ENCODE data around the gene SDC3. TPM values are rescaled to one million over a fixed set of nuclear protein-coding genes. Genes with fewer than 3 reads are reported as not detected.

The SDC3 gene
- polyA plus RNA-seq, 3 donors, result 0.05 to 1.2 (median 0.12) TPM

DNA sequence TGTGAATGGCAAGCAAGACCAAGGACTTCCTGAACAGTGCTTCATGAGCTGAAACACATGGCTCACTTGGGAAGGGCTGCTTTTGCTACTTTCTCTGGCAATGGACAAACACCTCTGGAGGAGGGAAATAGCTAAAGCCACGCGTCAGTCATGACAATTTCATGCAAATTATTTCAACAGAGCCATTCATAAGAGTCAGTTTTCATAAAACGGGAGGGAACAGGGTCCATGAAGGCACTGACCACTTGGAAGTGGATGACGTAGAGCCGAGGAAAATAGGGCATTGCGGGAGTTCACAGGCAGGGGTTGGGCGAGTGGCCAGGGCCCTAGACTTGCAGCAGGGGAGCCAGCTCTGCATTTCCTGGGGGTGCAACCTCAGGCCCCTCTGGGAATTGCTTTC is 43.9 kb downstream of the SDC3 start:
- Mint-ChIP-seq H3K4me3 (peak overlapping the region in 1 of 2 donors; percentile 29), H3K9me3 (peaks cover 0 to 1% (median 0%) of the 10 kb centered on the region in 7 donors), H3K27me3 (ENCODE audit: low read depth in 3 of 3) (peaks cover 28 to 67% (median 50%) of the 10 kb centered on the region in 3 donors), H3K27ac (no peak overlapping the region), H3K4me1 (peaks cover 5% of the 10 kb centered on the region), H3K36me3 (no peaks in the 10 kb centered on the region)
- Histone ChIP-seq H3K9ac (ENCODE audit: insufficient read depth, low read length, poor library complexity, severe bottlenecking) (no peak overlapping the region), H3K4me3 (replicated peaks in 1 of 3; ENCODE audit: low read depth in 2 of 3, low read length in 3 of 3) (no peak overlapping the region), H3K79me2 (ENCODE audit: insufficient read depth, low read length) (no peaks in the 10 kb centered on the region), H2AFZ (ENCODE audit: insufficient read depth, low read depth, low read length, poor library complexity, severe bottlenecking) (no peak overlapping the region), H3K4me2 (replicated peaks; ENCODE audit: extremely low read depth, low read length, poor library complexity, severe bottlenecking) (no peak overlapping the region), H3K4me1 (ENCODE audit: control insufficient read depth in 1 of 2, insufficient read depth in 2 of 2, low read length in 2 of 2) (no peaks in the 10 kb centered on the region), H3K9me3 (replicated peaks in 1 of 2; ENCODE audit: control insufficient read depth in 1 of 2, insufficient read depth in 1 of 2, low read length in 2 of 2) (no peaks in the 10 kb centered on the region), H3K36me3 (replicated peaks in 1 of 2; ENCODE audit: control insufficient read depth in 1 of 2, insufficient read depth in 2 of 2, low read length in 2 of 2) (no peaks in the 10 kb centered on the region), H3K27me3 (ENCODE audit: control insufficient read depth in 2 of 2, insufficient read depth in 2 of 2, low read length in 2 of 2) (peaks cover 3 to 52% of the 10 kb centered on the region in 2 donors), H3K27ac (ENCODE audit: low read depth in 1 of 2, low read length in 2 of 2) (no peak overlapping the region), H4K20me1 (ENCODE audit: insufficient read depth, low read length) (no peaks in the 10 kb centered on the region)
- WGBS (ENCODE audit: insufficient coverage), result 69% methylated on average over 5 of the region's 7 CpGs
- intact Hi-C loops (cut with micrococcal nuclease), result no loop called here
- no peak for DNase-seq
- TF ChIP-seq CTCF (IDR thresholded peaks at IDR 0.05), result no peak

- H3K27ac Mint-ChIP-seq, result no peak overlapping the region
- no peaks in the 10 kb centered on the region for H3K9me3 ChIP-seq (replicated peaks in 1 of 2; ENCODE audit: control insufficient read depth in 1 of 2, insufficient read depth in 1 of 2, low read length in 2 of 2)
- WGBS (ENCODE audit: insufficient coverage), result 89% methylated on average over 4 of the region's 8 CpGs
- peaks cover 27 to 63% (median 50%) of the 10 kb centered on the region in 3 donors for H3K27me3 Mint-ChIP-seq (ENCODE audit: low read depth in 3 of 3)
- H3K4me3 Mint-ChIP-seq, result no peak overlapping the region
- no peaks in the 10 kb centered on the region for H3K36me3 ChIP-seq (replicated peaks in 1 of 2; ENCODE audit: control insufficient read depth in 1 of 2, insufficient read depth in 2 of 2, low read length in 2 of 2)
- no peak overlapping the region for H3K4me3 ChIP-seq (replicated peaks in 1 of 3; ENCODE audit: low read depth in 2 of 3, low read length in 3 of 3)
- H3K27ac ChIP-seq (ENCODE audit: low read depth in 1 of 2, low read length in 2 of 2), result no peak overlapping the region
- no peak for DNase-seq
- no peak overlapping the region for H2AFZ ChIP-seq (ENCODE audit: insufficient read depth, low read depth, low read length, poor library complexity, severe bottlenecking)
- H3K4me2 ChIP-seq (replicated peaks; ENCODE audit: extremely low read depth, low read length, poor library complexity, severe bottlenecking), result no peak overlapping the region
- no peak for TF ChIP-seq CTCF (IDR thresholded peaks at IDR 0.05)
- no peaks in the 10 kb centered on the region for H3K36me3 Mint-ChIP-seq
- no peak overlapping the region for H3K9ac ChIP-seq (ENCODE audit: insufficient read depth, low read length, poor library complexity, severe bottlenecking)
- H4K20me1 ChIP-seq (ENCODE audit: insufficient read depth, low read length), result no peaks in the 10 kb centered on the region
- peaks cover 3 to 50% of the 10 kb centered on the region in 2 donors for H3K27me3 ChIP-seq (ENCODE audit: control insufficient read depth in 2 of 2, insufficient read depth in 2 of 2, low read length in 2 of 2)
- H3K4me1 Mint-ChIP-seq, result peaks cover under 1% of the 10 kb centered on the region
- no peaks in the 10 kb centered on the region for H3K79me2 ChIP-seq (ENCODE audit: insufficient read depth, low read length)
- H3K4me1 ChIP-seq (ENCODE audit: control insufficient read depth in 1 of 2, insufficient read depth in 2 of 2, low read length in 2 of 2), result no peaks in the 10 kb centered on the region
- intact Hi-C loops (cut with micrococcal nuclease), result no loop called here
- H3K9me3 Mint-ChIP-seq, result peaks cover 0 to 1% (median 0%) of the 10 kb centered on the region in 7 donors
Measured at GRCh38 chr1:30863858-30864604, 44.5 kb downstream of the SDC3 start.

Data from CD14-positive monocyte (primary cell).